ENCODE measurements around the gene RNGTT.

DNA sequence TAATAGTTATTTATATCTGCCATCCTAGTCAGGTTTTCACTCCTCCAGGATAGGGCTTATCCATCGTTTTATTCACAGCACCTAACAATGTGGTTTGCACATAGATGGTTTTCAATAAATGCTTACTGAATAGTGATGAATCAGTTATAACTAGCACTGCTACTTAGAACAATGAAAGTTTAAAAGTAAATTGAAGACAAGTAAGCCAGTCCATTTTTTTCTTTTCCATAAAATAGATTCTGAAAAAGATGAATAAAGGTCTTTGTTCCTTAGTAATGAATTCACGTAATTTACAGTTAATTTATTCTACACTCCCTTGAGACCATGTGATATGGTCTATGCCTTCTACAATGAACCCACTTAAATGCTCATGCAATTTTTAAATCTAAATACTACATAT, 212.5 kb downstream of the RNGTT start:
- TF ChIP-seq SIN3A (IDR thresholded peaks at IDR 0.05; ENCODE audit: borderline replicate concordance, insufficient read depth, low read length): no peak
- no peak for TF ChIP-seq POLR2AphosphoS5 (IDR thresholded peaks at IDR 0.05; ENCODE audit: low read depth, low read length)
- no peak for TF ChIP-seq TAF1 (IDR thresholded peaks at IDR 0.05; ENCODE audit: borderline replicate concordance, insufficient read depth, low read length)
